Endodermal cell (in vitro differentiated cells): ENCODE data around the gene AOPEP. TPM values are rescaled to one million over a fixed set of nuclear protein-coding genes. Genes with fewer than 3 reads are reported as not detected.

ENCODE experiments used
- DNase-seq: peaks from one replicate; pipeline ENCODE4 v3.0.0-alpha.2; 2017
- H3K27ac ChIP-seq: 2 replicates; pipeline ENCODE4 v1.5.1; 2013; ENCODE audit warnings: mild to moderate bottlenecking, low read depth, low read length, moderate library complexity
- H3K27me3 ChIP-seq: 2 replicates; pipeline ENCODE4 v1.6.1; 2013; ENCODE audit warnings: mild to moderate bottlenecking, low read length, moderate library complexity; ENCODE audit not compliant: insufficient read depth, control insufficient read depth, poor library complexity, severe bottlenecking
- H3K36me3 ChIP-seq: 2 replicates; pipeline ENCODE4 v1.7.0; 2013; ENCODE audit warnings: mild to moderate bottlenecking, low read length, moderate library complexity; ENCODE audit not compliant: control insufficient read depth, insufficient read depth
- H3K4me1 ChIP-seq: one replicate; pipeline ENCODE4 v1.7.0; 2013; ENCODE audit warnings: low read length; ENCODE audit not compliant: control insufficient read depth, insufficient read depth
- H3K4me3 ChIP-seq: 2 replicates; pipeline ENCODE4 v1.5.1; 2013; ENCODE audit warnings: mild to moderate bottlenecking, low read length, moderate library complexity
- H3K9ac ChIP-seq: 2 replicates; pipeline ENCODE4 v1.6.1; 2013; ENCODE audit warnings: mild to moderate bottlenecking, low read length, moderate library complexity; ENCODE audit not compliant: poor library complexity, severe bottlenecking; ENCODE audit errors: extremely low read depth
- H3K9me3 ChIP-seq: 2 replicates; pipeline ENCODE4 v1.6.1; 2013; ENCODE audit warnings: mild to moderate bottlenecking, low read length, moderate library complexity; ENCODE audit not compliant: control insufficient read depth
- H3K27ac Mint-ChIP-seq: 2 replicates; pipeline ENCODE4 v1.8.0; 2020; ENCODE audit warnings: mixed read lengths
- H3K27me3 Mint-ChIP-seq: 2 replicates; pipeline ENCODE4 v1.8.0; 2021; ENCODE audit warnings: mild to moderate bottlenecking, mixed read lengths; ENCODE audit not compliant: insufficient read depth
- H3K36me3 Mint-ChIP-seq: 2 replicates; pipeline ENCODE4 v1.8.0; 2020; ENCODE audit warnings: low read depth, mixed read lengths
- H3K4me1 Mint-ChIP-seq: 2 replicates; pipeline ENCODE4 v1.8.0; 2020; ENCODE audit warnings: mixed read lengths
- H3K4me3 Mint-ChIP-seq: 2 replicates; pipeline ENCODE4 v1.8.0; 2020; ENCODE audit warnings: mild to moderate bottlenecking, moderate library complexity, mixed read lengths
- H3K9me3 Mint-ChIP-seq: 2 replicates; pipeline ENCODE4 v1.8.0; 2020; ENCODE audit warnings: mild to moderate bottlenecking, mixed read lengths
- WGBS, 2 experiments: methylation state at CpG; one replicate each; pipeline versions ENCODE4 v1.1.5 to v1.1.7; 2013; ENCODE audit warnings: missing lambda C conversion rate in 2 of 2, mixed read lengths in 1 of 2; ENCODE audit not compliant: insufficient coverage in 1 of 2, insufficient read length in 1 of 2; 5-methylcytosine and 5-hydroxymethylcytosine counted together
- total RNA-seq, 2 donors: library from RNA; stranded (reverse); fragmentation: NEBNext Ultra II Directional in 1 of 2; extraction: Animal tissue kit (Norgen Biotek cat#: 25700) in 1 of 2; gene quantifications; 2 replicates in 1 of 2; 3 replicates in 1 of 2; pipeline ENCODE4 v1.2.1, GENCODE V29; 2021
- TF ChIP-seq, protein P1 (sequence below): fragments of 200-600 bp; sonication (generic); conservative IDR thresholded peaks from 2 replicates; pipeline ENCODE4 v1.5.0; 2021; ENCODE audit warnings: antibody characterized with exemption, mild to moderate bottlenecking

AOPEP gene
- total RNA-seq, 2 donors from 2014 or later, result 23.4 to 33.7 TPM

DNA sequence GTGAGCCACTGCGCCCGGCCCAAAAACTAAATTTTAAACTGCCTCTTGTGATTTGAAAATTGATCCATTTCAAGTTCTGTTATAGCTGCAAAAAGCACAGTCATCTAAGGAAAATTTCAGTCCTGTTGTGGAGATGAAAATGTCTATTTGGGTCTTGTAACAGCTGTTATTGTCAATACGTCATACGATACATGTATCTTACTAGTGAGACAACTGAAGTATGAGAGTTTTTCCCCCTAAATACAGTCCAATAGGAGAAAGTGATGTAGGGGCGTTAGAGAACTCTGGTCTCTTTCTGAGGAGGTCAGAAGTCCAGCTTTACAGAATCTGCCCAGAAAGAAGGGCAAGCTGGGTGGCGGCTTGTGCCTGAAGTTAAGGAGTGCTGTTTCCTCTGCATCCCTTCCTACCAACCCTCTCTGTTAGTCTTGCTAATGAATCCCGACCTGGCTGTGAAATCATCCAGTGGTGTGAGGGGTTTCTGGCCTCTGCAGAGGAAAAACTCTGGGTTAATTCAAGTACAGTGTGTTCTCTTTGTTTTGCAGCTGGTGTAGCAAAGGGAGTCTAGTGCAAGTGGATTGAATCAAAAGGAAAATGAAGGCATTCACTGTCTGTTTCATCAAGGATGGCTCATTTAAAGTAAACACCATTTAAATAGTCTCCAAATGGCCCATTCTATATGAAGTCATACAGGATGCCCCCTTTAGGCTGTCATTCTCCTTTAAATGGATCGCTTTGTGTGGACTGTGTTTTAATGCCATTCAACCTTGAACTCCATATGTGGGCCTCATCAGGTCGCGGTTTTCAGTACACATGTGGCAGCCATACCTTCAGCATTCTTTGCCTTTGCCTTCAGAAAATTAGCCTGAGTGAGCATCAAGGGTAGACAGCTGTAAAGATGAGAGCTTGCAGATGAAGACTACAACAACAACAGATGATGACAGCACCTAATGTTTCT lies 59.0 kb downstream of the AOPEP start:
- Mint-ChIP-seq H3K4me1 (peaks cover 6% of the 10 kb centered on the region), H3K27me3 (no peaks in the 10 kb centered on the region), H3K4me3 (no peak overlapping the region), H3K27ac (no peak overlapping the region), H3K36me3 (peaks cover 4% of the 10 kb centered on the region), H3K9me3 (no peaks in the 10 kb centered on the region)
- Histone ChIP-seq H3K9me3 (no peaks in the 10 kb centered on the region), H3K36me3 (peaks cover 3% of the 10 kb centered on the region), H3K4me3 (no peak overlapping the region), H3K27ac (no peak overlapping the region), H3K27me3 (no peaks in the 10 kb centered on the region), H3K9ac (no peak overlapping the region), H3K4me1 (no peaks in the 10 kb centered on the region)
- WGBS, 2 experiments, result 89 to 93% methylated on average over 5 to 10 of the region's 10 CpGs
- TF ChIP-seq, protein P1, sequence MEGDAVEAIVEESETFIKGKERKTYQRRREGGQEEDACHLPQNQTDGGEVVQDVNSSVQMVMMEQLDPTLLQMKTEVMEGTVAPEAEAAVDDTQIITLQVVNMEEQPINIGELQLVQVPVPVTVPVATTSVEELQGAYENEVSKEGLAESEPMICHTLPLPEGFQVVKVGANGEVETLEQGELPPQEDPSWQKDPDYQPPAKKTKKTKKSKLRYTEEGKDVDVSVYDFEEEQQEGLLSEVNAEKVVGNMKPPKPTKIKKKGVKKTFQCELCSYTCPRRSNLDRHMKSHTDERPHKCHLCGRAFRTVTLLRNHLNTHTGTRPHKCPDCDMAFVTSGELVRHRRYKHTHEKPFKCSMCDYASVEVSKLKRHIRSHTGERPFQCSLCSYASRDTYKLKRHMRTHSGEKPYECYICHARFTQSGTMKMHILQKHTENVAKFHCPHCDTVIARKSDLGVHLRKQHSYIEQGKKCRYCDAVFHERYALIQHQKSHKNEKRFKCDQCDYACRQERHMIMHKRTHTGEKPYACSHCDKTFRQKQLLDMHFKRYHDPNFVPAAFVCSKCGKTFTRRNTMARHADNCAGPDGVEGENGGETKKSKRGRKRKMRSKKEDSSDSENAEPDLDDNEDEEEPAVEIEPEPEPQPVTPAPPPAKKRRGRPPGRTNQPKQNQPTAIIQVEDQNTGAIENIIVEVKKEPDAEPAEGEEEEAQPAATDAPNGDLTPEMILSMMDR, result no peak
- no peak for DNase-seq

DNA sequence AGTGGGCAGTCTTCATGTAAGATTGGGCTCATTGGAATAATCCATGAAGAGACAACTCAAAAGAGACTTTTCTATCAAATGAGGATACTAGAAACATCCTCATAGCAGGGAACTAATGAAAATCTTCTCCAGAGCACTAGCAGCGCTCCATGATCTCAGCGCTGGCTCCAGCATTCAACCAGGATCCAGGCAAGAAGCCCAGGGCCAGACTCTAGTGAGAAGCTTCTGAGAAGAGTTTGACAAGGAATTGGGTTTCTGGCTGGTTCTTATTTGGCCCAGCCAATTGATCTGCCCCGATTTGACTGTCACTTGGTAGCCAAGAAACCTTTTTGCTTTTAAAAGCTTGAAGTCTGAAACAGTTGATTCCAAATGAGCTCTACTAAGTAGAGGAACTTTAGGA lies 60.1 kb downstream of the AOPEP start:
- Histone ChIP-seq H3K4me3 (no peak overlapping the region), H3K9me3 (no peaks in the 10 kb centered on the region), H3K27me3 (no peaks in the 10 kb centered on the region), H3K27ac (no peak overlapping the region), H3K4me1 (no peaks in the 10 kb centered on the region), H3K36me3 (peaks cover 11% of the 10 kb centered on the region), H3K9ac (no peak overlapping the region)
- WGBS, 2 experiments, result 91 to 100% methylated on average over 3 of the region's 3 CpGs
- Mint-ChIP-seq H3K4me1 (peaks cover 6% of the 10 kb centered on the region), H3K36me3 (peaks cover 12% of the 10 kb centered on the region), H3K4me3 (no peak overlapping the region), H3K27ac (no peak overlapping the region), H3K9me3 (no peaks in the 10 kb centered on the region), H3K27me3 (no peaks in the 10 kb centered on the region)
- no peak for DNase-seq
- TF ChIP-seq, protein P1, result no peak

DNA sequence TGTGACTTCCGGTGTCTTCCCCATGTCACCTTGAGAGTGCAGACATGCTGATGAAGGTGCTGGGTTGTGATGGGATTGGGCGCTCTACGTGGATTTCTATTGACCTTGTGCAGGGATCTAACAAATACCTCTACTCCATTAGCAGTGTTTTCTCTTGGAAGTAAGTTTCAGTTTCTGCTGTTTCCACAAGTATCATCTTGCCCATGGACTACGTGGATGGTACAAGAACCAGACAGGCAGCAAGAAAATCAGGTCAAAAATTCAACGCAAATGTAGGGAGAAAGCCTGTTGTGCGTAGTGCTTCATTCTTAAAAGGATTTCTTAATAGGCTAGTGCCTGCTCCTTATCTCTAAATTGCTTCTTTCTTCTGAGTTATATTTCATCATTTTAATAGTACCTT lies 60.8 kb downstream of the AOPEP start:
- Histone ChIP-seq H3K27ac (no peak overlapping the region), H3K36me3 (peaks cover 18% of the 10 kb centered on the region), H3K9ac (no peak overlapping the region), H3K4me3 (no peak overlapping the region), H3K4me1 (no peaks in the 10 kb centered on the region), H3K9me3 (no peaks in the 10 kb centered on the region), H3K27me3 (no peaks in the 10 kb centered on the region)
- DNase-seq, result no peak
- no peak overlapping the region for H3K4me3 Mint-ChIP-seq
- TF ChIP-seq, protein P1, result no peak
- H3K27ac Mint-ChIP-seq, result no peak overlapping the region
- H3K4me1 Mint-ChIP-seq, result peaks cover 6% of the 10 kb centered on the region
- H3K9me3 Mint-ChIP-seq, result no peaks in the 10 kb centered on the region
- WGBS, 2 experiments, result 98 to 100% methylated on average over 4 to 6 of the region's 6 CpGs
- peaks cover 12% of the 10 kb centered on the region for H3K36me3 Mint-ChIP-seq
- H3K27me3 Mint-ChIP-seq, result no peaks in the 10 kb centered on the region
